HFFc6 (cell line): ENCODE measurements around the gene RGS16. TPM values are rescaled to one million over a fixed set of nuclear protein-coding genes. Genes with fewer than 3 reads are reported as not detected.

Experiments
- DNase-seq: peaks from one replicate; pipeline ENCODE4 v3.0.0-alpha.2; 2018
- H3K27ac Mint-ChIP-seq: 2 replicates; pipeline ENCODE4 v1.8.0; 2020; ENCODE audit warnings: mild to moderate bottlenecking, mixed read lengths
- H3K27me3 Mint-ChIP-seq: 2 replicates; pipeline ENCODE4 v1.8.0; 2021; ENCODE audit warnings: mild to moderate bottlenecking, moderate library complexity, mixed read lengths; ENCODE audit not compliant: insufficient read depth
- H3K36me3 Mint-ChIP-seq: 2 replicates; pipeline ENCODE4 v1.8.0; 2021; ENCODE audit warnings: low read depth, mixed read lengths
- H3K4me1 Mint-ChIP-seq: 2 replicates; pipeline ENCODE4 v1.8.0; 2020; ENCODE audit warnings: low read depth, mixed read lengths
- H3K4me3 Mint-ChIP-seq: 2 replicates; pipeline ENCODE4 v1.8.0; 2020; ENCODE audit warnings: mild to moderate bottlenecking, moderate library complexity, mixed read lengths
- H3K9me3 Mint-ChIP-seq: 2 replicates; pipeline ENCODE4 v1.8.0; 2020; ENCODE audit warnings: mild to moderate bottlenecking, mixed read lengths
- total RNA-seq, 6 experiments: library from RNA; stranded (reverse); fragmentation: NEBNext Ultra II Directional; extraction: Animal tissue kit (Norgen Biotek cat#: 25700); gene quantifications; 2 replicates in 1 of 6; 3 replicates in 5 of 6; pipeline ENCODE4 v1.2.3, GENCODE V29; 2021
- TF ChIP-seq, protein P1 (sequence below): fragments of 200-600 bp; sonication (generic); IDR thresholded peaks from 2 replicates; pipeline ENCODE4 v1.5.0; 2021; ENCODE audit warnings: antibody characterized with exemption, mild to moderate bottlenecking

The RGS16 gene
- total RNA-seq, 6 experiments from 2014 or later: 0.31 to 0.59 (median 0.39) TPM

DNA sequence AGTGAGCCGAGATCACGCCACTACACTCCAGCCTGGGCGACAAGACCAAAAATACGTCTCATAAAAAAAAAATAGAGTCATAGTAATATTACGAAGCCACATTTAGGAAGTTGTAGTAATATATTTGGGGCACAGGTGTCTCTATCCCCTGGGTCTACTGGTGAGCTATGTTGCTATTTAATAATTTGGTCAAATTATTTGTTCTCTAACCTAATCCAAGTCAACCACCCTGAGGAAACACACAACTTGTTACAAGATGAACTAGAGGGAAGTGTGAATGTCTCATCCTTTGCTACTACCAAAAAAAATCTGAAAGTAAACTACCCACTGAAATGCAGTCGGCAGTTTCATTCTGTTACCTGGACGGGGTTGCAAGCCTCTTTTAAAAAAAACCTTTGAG, 44.9 kb upstream of the RGS16 start:
- Mint-ChIP-seq H3K27me3 (peaks cover 19% of the 10 kb centered on the region), H3K36me3 (no peaks in the 10 kb centered on the region; the same call in 1 of the 2 replicates), H3K9me3 (no peaks in the 10 kb centered on the region), H3K4me3 (no peak overlapping the region), H3K4me1 (peaks cover 2% of the 10 kb centered on the region; the same call in 1 of the 2 replicates), H3K27ac (no peak overlapping the region)
- DNase-seq: no peak
- TF ChIP-seq, protein P1, sequence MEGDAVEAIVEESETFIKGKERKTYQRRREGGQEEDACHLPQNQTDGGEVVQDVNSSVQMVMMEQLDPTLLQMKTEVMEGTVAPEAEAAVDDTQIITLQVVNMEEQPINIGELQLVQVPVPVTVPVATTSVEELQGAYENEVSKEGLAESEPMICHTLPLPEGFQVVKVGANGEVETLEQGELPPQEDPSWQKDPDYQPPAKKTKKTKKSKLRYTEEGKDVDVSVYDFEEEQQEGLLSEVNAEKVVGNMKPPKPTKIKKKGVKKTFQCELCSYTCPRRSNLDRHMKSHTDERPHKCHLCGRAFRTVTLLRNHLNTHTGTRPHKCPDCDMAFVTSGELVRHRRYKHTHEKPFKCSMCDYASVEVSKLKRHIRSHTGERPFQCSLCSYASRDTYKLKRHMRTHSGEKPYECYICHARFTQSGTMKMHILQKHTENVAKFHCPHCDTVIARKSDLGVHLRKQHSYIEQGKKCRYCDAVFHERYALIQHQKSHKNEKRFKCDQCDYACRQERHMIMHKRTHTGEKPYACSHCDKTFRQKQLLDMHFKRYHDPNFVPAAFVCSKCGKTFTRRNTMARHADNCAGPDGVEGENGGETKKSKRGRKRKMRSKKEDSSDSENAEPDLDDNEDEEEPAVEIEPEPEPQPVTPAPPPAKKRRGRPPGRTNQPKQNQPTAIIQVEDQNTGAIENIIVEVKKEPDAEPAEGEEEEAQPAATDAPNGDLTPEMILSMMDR: no peak

DNA sequence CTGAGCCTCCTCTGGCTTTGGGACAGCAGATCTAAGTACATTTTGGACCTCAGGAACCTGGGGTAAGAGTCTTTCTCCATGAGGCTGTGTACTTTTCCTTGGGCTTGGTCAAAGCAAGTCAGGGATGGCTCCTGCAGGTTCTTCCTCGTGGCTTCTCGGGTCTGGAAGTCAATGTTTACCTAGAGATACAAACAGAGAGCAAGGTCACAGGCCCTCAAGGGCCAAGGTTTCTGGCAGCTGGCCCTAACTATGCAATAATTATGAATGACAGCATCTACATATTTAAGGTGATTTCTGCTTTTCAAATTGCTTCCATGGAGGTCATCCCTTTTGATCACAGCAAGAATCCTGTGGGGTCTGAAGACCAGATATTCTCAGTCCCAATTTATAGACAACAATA, 42.5 kb upstream of the RGS16 start:
- H3K27me3 Mint-ChIP-seq: peaks cover 20% of the 10 kb centered on the region
- no peak overlapping the region for H3K27ac Mint-ChIP-seq
- H3K4me1 Mint-ChIP-seq: peaks cover 7% of the 10 kb centered on the region; the same call in 1 of the 2 replicates
- H3K4me3 Mint-ChIP-seq: no peak overlapping the region
- no peaks in the 10 kb centered on the region; the same call in 1 of the 2 replicates for H3K36me3 Mint-ChIP-seq
- DNase-seq: no peak
- H3K9me3 Mint-ChIP-seq: no peaks in the 10 kb centered on the region
- TF ChIP-seq, protein P1: no peak

DNA sequence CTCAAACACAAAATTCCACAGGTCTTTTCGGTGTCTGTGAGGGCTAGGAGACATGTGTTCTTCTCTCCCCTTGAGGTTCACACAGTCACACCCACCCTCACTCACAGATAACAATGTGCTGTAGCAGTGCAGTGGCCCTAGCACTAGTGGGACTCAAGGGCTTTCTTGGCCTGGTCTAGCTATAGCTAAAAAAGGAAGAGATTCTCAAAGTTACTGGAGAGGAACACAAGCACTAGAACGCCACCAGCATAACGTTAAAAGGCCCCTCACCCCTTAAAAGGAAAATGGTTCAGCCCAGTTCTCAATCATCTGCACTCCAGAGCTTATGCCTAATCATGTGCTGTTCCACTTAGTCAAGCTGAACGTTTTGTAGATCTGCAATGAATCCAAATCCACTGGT, 40.7 kb upstream of the RGS16 start:
- Mint-ChIP-seq H3K4me3 (no peak overlapping the region), H3K9me3 (no peaks in the 10 kb centered on the region), H3K27me3 (peaks cover 17% of the 10 kb centered on the region), H3K4me1 (peaks cover 7% of the 10 kb centered on the region; the same call in 1 of the 2 replicates), H3K27ac (no peak overlapping the region), H3K36me3 (no peaks in the 10 kb centered on the region; the same call in 1 of the 2 replicates)
- no peak for DNase-seq
- TF ChIP-seq, protein P1: no peak

DNA sequence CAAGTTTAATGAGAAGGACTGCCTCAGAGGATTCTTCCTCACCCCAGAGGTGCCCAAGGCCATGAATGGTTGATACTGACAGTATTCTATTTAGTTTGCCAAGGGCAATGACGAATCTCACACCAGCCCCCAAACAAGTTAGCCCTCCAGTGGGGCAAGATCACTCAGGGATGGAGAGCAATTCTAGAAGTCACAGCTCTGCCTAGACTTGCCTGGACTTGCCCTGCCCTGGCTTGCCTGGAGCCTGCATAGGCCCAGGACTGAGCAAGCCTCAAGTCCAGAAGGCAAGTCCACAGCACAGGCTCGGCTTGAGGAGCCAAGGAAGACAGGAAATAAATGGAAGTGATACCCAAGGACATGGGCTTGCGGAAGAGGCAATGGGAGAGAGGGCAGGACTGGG, 39.5 kb upstream of the RGS16 start:
- Mint-ChIP-seq H3K4me1 (peaks cover 7% of the 10 kb centered on the region; the same call in 1 of the 2 replicates), H3K36me3 (no peaks in the 10 kb centered on the region; the same call in 1 of the 2 replicates), H3K27ac (no peak overlapping the region), H3K27me3 (peaks cover 13% of the 10 kb centered on the region), H3K9me3 (no peaks in the 10 kb centered on the region), H3K4me3 (no peak overlapping the region)
- TF ChIP-seq, protein P1: no peak
- no peak for DNase-seq

DNA sequence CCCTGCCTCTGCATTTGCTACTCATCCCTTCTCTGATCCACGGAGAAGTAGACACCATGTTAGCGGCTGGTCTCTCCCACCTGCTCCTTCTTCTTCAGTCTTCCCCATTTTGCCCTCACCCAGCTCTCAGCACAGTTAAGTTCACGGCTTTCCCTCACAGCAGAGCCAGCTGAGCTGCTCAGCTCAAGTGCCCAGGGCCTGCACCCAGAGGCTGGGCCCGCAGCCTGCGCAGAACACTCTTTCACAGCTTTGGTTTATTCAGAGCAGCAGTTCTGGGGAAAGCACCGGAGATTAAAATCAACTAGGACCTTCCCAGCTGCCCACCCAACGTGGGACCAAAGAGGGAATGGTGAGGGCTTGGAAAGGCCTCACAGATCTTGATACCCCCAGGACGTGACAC, 38.3 kb upstream of the RGS16 start:
- Mint-ChIP-seq H3K9me3 (no peaks in the 10 kb centered on the region), H3K36me3 (no peaks in the 10 kb centered on the region; the same call in 1 of the 2 replicates), H3K4me1 (peaks cover 7% of the 10 kb centered on the region; the same call in 1 of the 2 replicates), H3K27me3 (peaks cover 11% of the 10 kb centered on the region), H3K27ac (no peak overlapping the region), H3K4me3 (no peak overlapping the region)
- TF ChIP-seq, protein P1: no peak
- no peak for DNase-seq
